PC-9 (cell line): ENCODE data around the gene MASP2. TPM values are rescaled to one million over a fixed set of nuclear protein-coding genes. Genes with fewer than 3 reads are reported as not detected.

Experiments used
- BruUV-seq: library from RNA; stranded (reverse); fragments of 400-500 nt; replicated peaks from 2 replicates; lab custom pipeline; 2021; lab: Mats Ljungman, UMichigan
- CTCF ChIA-PET: fragments of 300-600 bp; sonication (Branson Sonifier 250); formaldehyde crosslinking; loops from one replicate; lab custom pipeline; 2022; ENCODE audit warnings: antibody characterized with exemption; lab: Charles Lee
- POLR2A ChIA-PET: fragments of 300-600 bp; sonication (Branson Sonifier 250); formaldehyde crosslinking; loops from one replicate; lab custom pipeline; 2022; ENCODE audit warnings: antibody characterized with exemption; ENCODE audit not compliant: unreplicated experiment; lab: Charles Lee
- DNase-seq, 2 experiments: peaks; one replicate each; pipeline versions ENCODE4 v3.0.0 to v3.0.0-alpha.2; 2015 to 2022; ENCODE audit warnings: mixed read lengths in 1 of 2
- H2AFZ ChIP-seq: fragments of 200-600 bp; sonication (generic); 2 replicates; pipeline ENCODE4 v1.8.1; 2017; ENCODE audit warnings: antibody characterized with exemption
- H3F3A ChIP-seq: fragments of 200-600 bp; sonication (generic); 2 replicates; pipeline ENCODE4 v1.8.1; 2017; ENCODE audit warnings: antibody characterized with exemption, mild to moderate bottlenecking, low read depth; ENCODE audit not compliant: insufficient read depth
- H3K27ac ChIP-seq: fragments of 200-600 bp; sonication (generic); 2 replicates; pipeline ENCODE4 v1.6.1; 2016; ENCODE audit warnings: mixed run types
- H3K27me3 ChIP-seq: fragments of 200-600 bp; sonication (generic); 2 replicates; pipeline ENCODE4 v1.6.1; 2016; ENCODE audit warnings: low read depth, mixed run types; ENCODE audit not compliant: insufficient read depth
- H3K36me3 ChIP-seq: fragments of 200-600 bp; sonication (generic); 2 replicates; pipeline ENCODE4 v1.6.1; 2016; ENCODE audit warnings: low read depth, mixed run types
- H3K4me1 ChIP-seq: fragments of 200-600 bp; sonication (generic); replicated peaks from 2 replicates; pipeline ENCODE4 v1.6.1; 2016; ENCODE audit warnings: mixed run types; ENCODE audit not compliant: insufficient read depth
- H3K4me2 ChIP-seq: fragments of 200-600 bp; sonication (generic); 2 replicates; pipeline ENCODE4 v1.6.1; 2017; ENCODE audit warnings: mixed run types
- H3K4me3 ChIP-seq: fragments of 200-600 bp; sonication (generic); 2 replicates; pipeline ENCODE4 v1.6.1; 2016; ENCODE audit warnings: mixed run types
- H3K79me2 ChIP-seq: fragments of 200-600 bp; sonication (generic); 2 replicates; pipeline ENCODE4 v1.6.1; 2017; ENCODE audit warnings: low read depth, mixed run types
- H3K9me2 ChIP-seq: fragments of 200-600 bp; sonication (generic); 2 replicates; pipeline ENCODE4 v1.8.1; 2017; ENCODE audit warnings: mild to moderate bottlenecking; ENCODE audit not compliant: insufficient read depth
- H3K9me3 ChIP-seq: fragments of 200-600 bp; sonication (generic); 2 replicates; pipeline ENCODE4 v1.8.1; 2016; ENCODE audit warnings: low read depth; ENCODE audit not compliant: insufficient read depth
- H4K20me1 ChIP-seq: fragments of 200-600 bp; sonication (generic); 2 replicates; pipeline ENCODE4 v1.8.1; 2017; ENCODE audit not compliant: insufficient read depth
- CTCF ChIP-seq: fragments of 200-600 bp; sonication (generic); conservative IDR thresholded peaks from 2 replicates; pipeline ENCODE4 v1.6.1; 2017; ENCODE audit warnings: mixed run types, antibody characterized with exemption, mild to moderate bottlenecking, moderate library complexity
- EZH2 ChIP-seq: fragments of 200-600 bp; sonication (generic); IDR thresholded peaks from 2 replicates; pipeline ENCODE4 v1.8.0; 2017; ENCODE audit warnings: antibody characterized with exemption, low read depth
- intact Hi-C: fragments of 100-400 bp; cut with micrococcal nuclease; formaldehyde crosslinking; loops from one replicate; pipeline ENCODE4 v1.10.0; 2022; ENCODE audit not compliant: unreplicated experiment
- total RNA-seq: library from RNA; stranded (reverse); gene quantifications from 2 replicates; pipeline ENCODE4 v1.2.3, GENCODE V29; 2021

Gene MASP2
- total RNA-seq, 1 experiment from 2014 or later, result not detected

- Histone ChIP-seq H2AFZ (no peak overlapping the region), H3K36me3 (no peaks in the 10 kb centered on the region), H3K27me3 (no peaks in the 10 kb centered on the region), H3K4me2 (no peak overlapping the region), H3K4me1 (no peaks in the 10 kb centered on the region), H3K27ac (no peak overlapping the region), H3K9me2 (no peaks in the 10 kb centered on the region), H3K9me3 (no peaks in the 10 kb centered on the region), H3K4me3 (no peak overlapping the region), H3F3A (no peaks in the 10 kb centered on the region), H3K79me2 (peaks cover 14% of the 10 kb centered on the region), H4K20me1 (no peaks in the 10 kb centered on the region)
- TF ChIP-seq EZH2, result no peak
- TF ChIP-seq CTCF, result no peak
- BruUV-seq, result no TSS peak
- ChIA-PET POLR2A (no interaction called here), CTCF (interaction anchor here (0.7 kb wide), 1 partner anchor 709 kb away, joined by 3 read pairs; no protein-coding TSS in a partner anchor)
- intact Hi-C loops, result no loop called here
- DNase-seq, result no peak
These were observed 10.4 kb upstream of the MASP2 start for GRCh38 chr1:11057477-11057876.

- Histone ChIP-seq H3K4me1 (no peaks in the 10 kb centered on the region), H3K36me3 (no peaks in the 10 kb centered on the region)
- CTCF ChIA-PET, result no interaction called here
These were observed 9.5 kb upstream of the MASP2 start for GRCh38 chr1:11056504-11056903.

GRCh38 chr1:11055676-11056075 lies 8.6 kb upstream of the MASP2 start:
- H3K36me3 ChIP-seq, result no peaks in the 10 kb centered on the region
- no peak for TF ChIP-seq EZH2
- TF ChIP-seq CTCF, result no peak
- H3K27ac ChIP-seq, result no peak overlapping the region
- no peak overlapping the region for H2AFZ ChIP-seq
- H3K79me2 ChIP-seq, result peaks cover 11% of the 10 kb centered on the region
- H3K27me3 ChIP-seq, result no peaks in the 10 kb centered on the region
- H3K9me2 ChIP-seq, result no peaks in the 10 kb centered on the region
- no peaks in the 10 kb centered on the region for H3K9me3 ChIP-seq
- ChIA-PET CTCF (no interaction called here), POLR2A (no interaction called here)
- intact Hi-C loops, result no loop called here
- no peaks in the 10 kb centered on the region for H3K4me1 ChIP-seq
- no peaks in the 10 kb centered on the region for H3F3A ChIP-seq
- H4K20me1 ChIP-seq, result no peaks in the 10 kb centered on the region
- no peak for DNase-seq
- H3K4me3 ChIP-seq, result no peak overlapping the region
- H3K4me2 ChIP-seq, result no peak overlapping the region
- BruUV-seq, result no TSS peak

More at GRCh38 chr1:11056504-11056903, 9.5 kb upstream of the MASP2 start:
- H3K79me2 ChIP-seq, result peaks cover 13% of the 10 kb centered on the region
- H3K27me3 ChIP-seq, result no peaks in the 10 kb centered on the region
- no peaks in the 10 kb centered on the region for H3K9me3 ChIP-seq
- no TSS peak for BruUV-seq
- no peak overlapping the region for H3K4me3 ChIP-seq
- H3K4me2 ChIP-seq, result no peak overlapping the region
- no peaks in the 10 kb centered on the region for H3F3A ChIP-seq
- no peak for DNase-seq
- no peaks in the 10 kb centered on the region for H3K9me2 ChIP-seq
- no peak overlapping the region for H2AFZ ChIP-seq
- TF ChIP-seq EZH2, result no peak
- no peak for TF ChIP-seq CTCF
- intact Hi-C loops, result no loop called here
- H3K27ac ChIP-seq, result no peak overlapping the region
- POLR2A ChIA-PET, result no interaction called here
- no peaks in the 10 kb centered on the region for H4K20me1 ChIP-seq
